WTC11 (cell line): Measurements from ENCODE around the gene FGF18. TPM values are rescaled to one million over a fixed set of nuclear protein-coding genes. Genes with fewer than 3 reads are reported as not detected.

Experiments used
- ATAC-seq: fragments of 200-7000 bp; cut with Tn5 transposase; 2 replicates; pipeline ENCODE4 v1.10.0; 2021; ENCODE audit warnings: mild to moderate bottlenecking, moderate library complexity
- CTCF ChIA-PET: fragments of 300-600 bp; sonication (Branson Sonifier 250); formaldehyde crosslinking; loops from one replicate; lab custom pipeline; 2021; ENCODE audit warnings: antibody characterized with exemption; lab: Charles Lee
- POLR2A ChIA-PET: fragments of 350-600 bp; sonication (Branson Sonifier 250); formaldehyde crosslinking; loops from one replicate; lab custom pipeline; 2021; ENCODE audit warnings: antibody characterized with exemption; lab: Charles Lee
- DNase-seq: peaks from one replicate; pipeline ENCODE4 v3.0.0; 2021; ENCODE audit warnings: low spot score
- H3K27ac Mint-ChIP-seq: 2 replicates; pipeline ENCODE4 v1.8.0; 2021; ENCODE audit warnings: mixed read lengths
- H3K27me3 Mint-ChIP-seq: 2 replicates; pipeline ENCODE4 v1.8.0; 2021; ENCODE audit warnings: low read depth, mild to moderate bottlenecking, moderate library complexity, mixed read lengths
- H3K36me3 Mint-ChIP-seq: 2 replicates; pipeline ENCODE4 v1.8.0; 2021; ENCODE audit warnings: mixed read lengths
- H3K4me1 Mint-ChIP-seq: 2 replicates; pipeline ENCODE4 v1.8.0; 2022; ENCODE audit warnings: mixed read lengths
- H3K4me3 Mint-ChIP-seq: 2 replicates; pipeline ENCODE4 v1.8.0; 2021; ENCODE audit warnings: mild to moderate bottlenecking, moderate library complexity, mixed read lengths
- H3K9me3 Mint-ChIP-seq: 2 replicates; pipeline ENCODE4 v1.8.0; 2021; ENCODE audit warnings: mixed read lengths
- ARID4B ChIP-seq: sonication (generic); formaldehyde crosslinking; IDR thresholded peaks from 2 replicates; pipeline ENCODE4 v1.8.0; 2023; ENCODE audit warnings: missing genetic modification reagents, mild to moderate bottlenecking, borderline replicate concordance
- CTCF ChIP-seq: fragments of 200-600 bp; IDR thresholded peaks from 2 replicates; pipeline ENCODE4 v1.8.0; 2022; ENCODE audit warnings: antibody characterized with exemption
- E2F5 ChIP-seq: sonication (generic); formaldehyde crosslinking; IDR thresholded peaks from 2 replicates; pipeline ENCODE4 v1.8.1; 2022; ENCODE audit warnings: mild to moderate bottlenecking, moderate library complexity, missing genetic modification reagents
- ELF4 ChIP-seq: sonication (generic); formaldehyde crosslinking; IDR thresholded peaks from 2 replicates; pipeline ENCODE4 v1.8.1; 2022; ENCODE audit warnings: low read depth, mild to moderate bottlenecking, moderate library complexity, missing genetic modification reagents
- ESRRA ChIP-seq: sonication (generic); formaldehyde crosslinking; IDR thresholded peaks from 2 replicates; pipeline ENCODE4 v1.8.1; 2022; ENCODE audit warnings: mild to moderate bottlenecking, missing genetic modification reagents, borderline replicate concordance
- FOXJ3 ChIP-seq: sonication (generic); formaldehyde crosslinking; IDR thresholded peaks from 2 replicates; pipeline ENCODE4 v1.9.0; 2021; ENCODE audit warnings: missing genetic modification reagents, mild to moderate bottlenecking, borderline replicate concordance
- GTF2I ChIP-seq: fragments of 250-450 bp; sonication (Bioruptor Pico); conservative IDR thresholded peaks from 2 replicates; pipeline ENCODE4 v1.4.0; 2021; ENCODE audit warnings: mild to moderate bottlenecking
- HMGA2 ChIP-seq: fragments of 250-450 bp; sonication (Bioruptor Pico); IDR thresholded peaks from 2 replicates; pipeline ENCODE4 v1.4.0; 2021; ENCODE audit warnings: mild to moderate bottlenecking, moderate library complexity
- IRF1 ChIP-seq: sonication (generic); formaldehyde crosslinking; IDR thresholded peaks from 2 replicates; pipeline ENCODE4 v1.8.0; 2023; ENCODE audit warnings: missing genetic modification reagents
- NFE2L1 ChIP-seq: sonication (generic); formaldehyde crosslinking; IDR thresholded peaks from 2 replicates; pipeline ENCODE4 v1.8.1; 2023; ENCODE audit warnings: missing genetic modification reagents
- NR2C2 ChIP-seq: sonication (generic); formaldehyde crosslinking; IDR thresholded peaks from 2 replicates; pipeline ENCODE4 v1.8.0; 2022; ENCODE audit warnings: mild to moderate bottlenecking, missing genetic modification reagents
- PREB ChIP-seq: sonication (generic); formaldehyde crosslinking; IDR thresholded peaks from 2 replicates; pipeline ENCODE4 v1.8.1; 2022; ENCODE audit warnings: mild to moderate bottlenecking, missing genetic modification reagents, moderate library complexity, borderline replicate concordance
- PRRX2 ChIP-seq: fragments of 250-450 bp; sonication (Bioruptor Pico); IDR thresholded peaks from 2 replicates; pipeline ENCODE4 v1.8.0; 2021; ENCODE audit warnings: mild to moderate bottlenecking
- RELA ChIP-seq: sonication (generic); formaldehyde crosslinking; IDR thresholded peaks from 2 replicates; pipeline ENCODE4 v1.8.1; 2022; ENCODE audit warnings: missing genetic modification reagents, mild to moderate bottlenecking, borderline replicate concordance
- SOX15 ChIP-seq: fragments of 250-450 bp; sonication (Bioruptor Pico); IDR thresholded peaks from 2 replicates; pipeline ENCODE4 v1.9.0; 2021; ENCODE audit warnings: mild to moderate bottlenecking
- ZMAT4 ChIP-seq: fragments of 250-450 bp; sonication (Bioruptor Pico); IDR thresholded peaks from 2 replicates; pipeline ENCODE4 v1.9.0; 2021; ENCODE audit warnings: mild to moderate bottlenecking
- ZNF317 ChIP-seq: sonication (generic); formaldehyde crosslinking; IDR thresholded peaks from 2 replicates; pipeline ENCODE4 v1.8.1; 2023; ENCODE audit warnings: low read depth, mild to moderate bottlenecking, moderate library complexity, missing genetic modification reagents, borderline replicate concordance
- ZNF416 ChIP-seq: fragments of 250-450 bp; sonication (Bioruptor Pico); IDR thresholded peaks from 2 replicates; pipeline ENCODE4 v1.9.0; 2021; ENCODE audit warnings: mild to moderate bottlenecking, inconsistent platforms
- ZNF425 ChIP-seq: fragments of 250-450 bp; sonication (Bioruptor Pico); conservative IDR thresholded peaks from 2 replicates; pipeline ENCODE4 v1.9.0; 2021; ENCODE audit warnings: mild to moderate bottlenecking
- total RNA-seq: library from RNA; stranded (reverse); gene quantifications from 3 replicates; pipeline ENCODE4 v1.2.3, GENCODE V29; 2021
- TF ChIP-seq, protein P1 (sequence below): sonication (generic); formaldehyde crosslinking; IDR thresholded peaks from 2 replicates; pipeline ENCODE4 v1.8.1; 2022; ENCODE audit warnings: missing genetic modification reagents, borderline replicate concordance
- TF ChIP-seq, protein P2 (sequence below): sonication (generic); formaldehyde crosslinking; conservative IDR thresholded peaks from 2 replicates; pipeline ENCODE4 v1.8.1; 2022; ENCODE audit warnings: mild to moderate bottlenecking, missing genetic modification reagents

The FGF18 gene
- total RNA-seq, 1 experiment from 2014 or later, result 0.72 TPM

- no peak for ATAC-seq
- no peak for TF ChIP-seq ARID4B (CRISPR knock-in tag)
- no peak for TF ChIP-seq E2F5 (CRISPR knock-in tag)
- TF ChIP-seq ZNF317, result no peak
- TF ChIP-seq, protein P1, sequence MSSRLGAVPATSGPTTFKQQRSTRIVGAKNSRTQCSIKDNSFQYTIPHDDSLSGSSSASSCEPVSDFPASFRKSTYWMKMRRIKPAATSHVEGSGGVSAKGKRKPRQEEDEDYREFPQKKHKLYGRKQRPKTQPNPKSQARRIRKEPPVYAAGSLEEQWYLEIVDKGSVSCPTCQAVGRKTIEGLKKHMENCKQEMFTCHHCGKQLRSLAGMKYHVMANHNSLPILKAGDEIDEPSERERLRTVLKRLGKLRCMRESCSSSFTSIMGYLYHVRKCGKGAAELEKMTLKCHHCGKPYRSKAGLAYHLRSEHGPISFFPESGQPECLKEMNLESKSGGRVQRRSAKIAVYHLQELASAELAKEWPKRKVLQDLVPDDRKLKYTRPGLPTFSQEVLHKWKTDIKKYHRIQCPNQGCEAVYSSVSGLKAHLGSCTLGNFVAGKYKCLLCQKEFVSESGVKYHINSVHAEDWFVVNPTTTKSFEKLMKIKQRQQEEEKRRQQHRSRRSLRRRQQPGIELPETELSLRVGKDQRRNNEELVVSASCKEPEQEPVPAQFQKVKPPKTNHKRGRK (CRISPR knock-in tag), result no peak
- TF ChIP-seq ZNF425 (CRISPR knock-in tag), result no peak
- TF ChIP-seq PREB (CRISPR knock-in tag), result no peak
- TF ChIP-seq ELF4 (CRISPR knock-in tag), result no peak
- no peak for TF ChIP-seq NR2C2 (CRISPR knock-in tag)
- no peak for TF ChIP-seq NFE2L1 (CRISPR knock-in tag)
- no peak for TF ChIP-seq ESRRA (CRISPR knock-in tag)
- no peak for TF ChIP-seq ZNF416 (CRISPR knock-in tag)
- no peak for TF ChIP-seq GTF2I (CRISPR knock-in tag)
- TF ChIP-seq ZMAT4 (CRISPR knock-in tag), result no peak
- no peaks in the 10 kb centered on the region for H3K36me3 Mint-ChIP-seq
- ChIA-PET CTCF (no interaction called here), POLR2A (no interaction called here)
- peaks cover 9% of the 10 kb centered on the region for H3K4me1 Mint-ChIP-seq
- no peak for DNase-seq
- H3K9me3 Mint-ChIP-seq, result no peaks in the 10 kb centered on the region
- no peaks in the 10 kb centered on the region; the same call in none of the 2 replicates for H3K27me3 Mint-ChIP-seq
- no peak overlapping the region for H3K4me3 Mint-ChIP-seq
- no peak overlapping the region for H3K27ac Mint-ChIP-seq
Measured at GRCh38 chr5:171478946-171479775, 59.7 kb downstream of the FGF18 start.

DNA sequence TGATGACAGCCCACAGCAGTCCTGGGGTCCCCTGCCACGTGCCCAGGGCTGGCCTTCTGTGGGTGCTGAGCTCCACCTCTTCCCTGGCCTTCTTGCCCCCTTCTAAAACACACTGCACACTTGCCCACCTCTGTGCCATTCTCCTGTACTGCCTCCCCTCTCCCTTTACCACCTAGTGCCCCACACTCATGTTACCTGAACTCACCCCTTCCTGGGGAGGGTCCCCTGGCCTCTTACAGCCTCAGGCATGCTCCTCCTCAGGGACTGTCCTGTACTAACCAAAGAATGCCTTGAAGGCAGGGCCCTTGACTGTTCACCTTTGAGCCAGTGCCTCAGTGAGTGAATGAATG lies 60.3 kb downstream of the FGF18 start:
- CTCF ChIA-PET, result no interaction called here
- Mint-ChIP-seq H3K4me1 (peaks cover 9% of the 10 kb centered on the region), H3K27me3 (no peaks in the 10 kb centered on the region; the same call in none of the 2 replicates), H3K9me3 (no peaks in the 10 kb centered on the region), H3K4me3 (no peak overlapping the region), H3K36me3 (no peaks in the 10 kb centered on the region), H3K27ac (no peak overlapping the region)
- no peak for ATAC-seq
- no peak for DNase-seq
- POLR2A ChIA-PET, result no interaction called here
- no peak for TF ChIP-seq PRRX2 (CRISPR knock-in tag)
- TF ChIP-seq, protein P2, sequence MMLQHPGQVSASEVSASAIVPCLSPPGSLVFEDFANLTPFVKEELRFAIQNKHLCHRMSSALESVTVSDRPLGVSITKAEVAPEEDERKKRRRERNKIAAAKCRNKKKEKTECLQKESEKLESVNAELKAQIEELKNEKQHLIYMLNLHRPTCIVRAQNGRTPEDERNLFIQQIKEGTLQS (CRISPR knock-in tag), result no peak
- TF ChIP-seq CTCF, result no peak
- TF ChIP-seq ZNF416 (CRISPR knock-in tag), result no peak
- TF ChIP-seq HMGA2 (CRISPR knock-in tag), result no peak
- no peak for TF ChIP-seq FOXJ3 (CRISPR knock-in tag)
- no peak for TF ChIP-seq SOX15 (CRISPR knock-in tag)
- no peak for TF ChIP-seq IRF1
- TF ChIP-seq RELA (CRISPR knock-in tag), result no peak
